NCI-H446 treated with DMSO at 0.1 percent for 48 hours (cell line): ENCODE data around the gene ZNF646.
"Not testable (repeated sequence)": the region's sequence is repeated elsewhere in the genome, so short reads cannot be mapped to it uniquely, and the experiment has no call there.

Source experiments
- DNase-seq: peaks from one replicate; lab custom pipeline; 2025; lab: John Stamatoyannopoulos, UW

Gene ZNF646

GRCh38 chr16:31084584-31085302, 10.5 kb downstream of the ZNF646 start:
- no peak for DNase-seq

- DNase-seq, result no peak
Observed at GRCh38 chr16:31085411-31085810, 11.2 kb downstream of the ZNF646 start.

- no peak for DNase-seq
Observed at GRCh38 chr16:31085873-31086628, 11.8 kb downstream of the ZNF646 start.

GRCh38 chr16:31086629-31086906, 12.3 kb downstream of the ZNF646 start:
- DNase-seq, result no peak

GRCh38 chr16:31087481-31087880, 13.3 kb downstream of the ZNF646 start:
- no peak for DNase-seq

GRCh38 chr16:31087971-31088370, 13.7 kb downstream of the ZNF646 start:
- DNase-seq, result no peak

GRCh38 chr16:31088459-31089183, 14.4 kb downstream of the ZNF646 start, which contains the start of gene PRSS53:
Gene PRSS53 (minus strand): TSS chr16:31088943. CDS start chr16:31088809, 134 bp downstream.
- DNase-seq, result no peak

- DNase-seq, result no peak
Observed at GRCh38 chr16:31089199-31089598, 15.0 kb downstream of the ZNF646 start.

GRCh38 chr16:31090540-31090939, 16.3 kb downstream of the ZNF646 start:
- no peak for DNase-seq

GRCh38 chr16:31092330-31092729, 18.1 kb downstream of the ZNF646 start:
- DNase-seq, result no peak

- DNase-seq, result no peak
Observed at GRCh38 chr16:31093132-31093703, 19.0 kb downstream of the ZNF646 start.

- DNase-seq, result no peak
Observed at GRCh38 chr16:31094088-31094423, 19.8 kb downstream of the ZNF646 start.

GRCh38 chr16:31094424-31095120, 20.4 kb downstream of the ZNF646 start, which contains the start of gene VKORC1:
Gene VKORC1 (minus strand): TSS chr16:31094797. CDS start chr16:31094729, 68 bp downstream.
- DNase-seq, result peak; percentile 91

GRCh38 chr16:31099860-31100638, 25.8 kb downstream of the ZNF646 start:
- DNase-seq, result no peak

- DNase-seq, result not testable (repeated sequence)
Observed at GRCh38 chr16:31100876-31101641, 26.8 kb downstream of the ZNF646 start.

- DNase-seq, result no peak
Observed at GRCh38 chr16:31105677-31106213, 31.5 kb downstream of the ZNF646 start.

GRCh38 chr16:31106509-31107464, 32.6 kb downstream of the ZNF646 start:
- DNase-seq, result no peak

- no peak for DNase-seq
Observed at GRCh38 chr16:31107465-31107867, 33.2 kb downstream of the ZNF646 start.
